Measurements from ENCODE around the gene CPE. TPM values are rescaled to one million over a fixed set of nuclear protein-coding genes. Genes with fewer than 3 reads are reported as not detected.

Gene CPE
- total RNA-seq, 1 experiment from 2014 or later, result 0.92 TPM

DNA sequence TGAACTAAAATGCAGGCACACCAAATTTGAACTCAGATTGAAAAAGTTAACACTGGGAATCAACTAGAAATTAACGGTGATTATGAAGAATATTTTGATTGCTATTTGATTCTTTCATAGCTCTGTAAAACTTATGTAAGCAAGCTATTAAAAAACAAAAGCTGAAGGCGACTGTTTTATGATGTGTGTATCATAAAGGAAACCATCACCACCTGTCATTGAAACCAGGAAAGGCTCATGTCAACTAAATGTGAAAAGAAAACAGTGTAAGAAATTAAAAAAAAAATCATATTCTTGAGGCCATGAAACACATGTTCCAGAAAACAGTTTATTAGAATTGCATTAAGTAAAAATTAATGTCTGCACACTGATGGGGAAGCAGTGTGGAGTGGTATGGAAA lies 24.2 kb downstream of the CPE start:
- no peaks in the 10 kb centered on the region for H3K36me3 ChIP-seq (ENCODE audit: control insufficient read depth, insufficient read depth, low read length)
- in situ Hi-C loops (cut with HindIII; ENCODE audit: low pct_unique_long_range_greater_than_20kb, low sequenced_read_pairs), result no loop called here
- no peaks in the 10 kb centered on the region for H3K27me3 ChIP-seq (ENCODE audit: control insufficient read depth, insufficient read depth, low read length)
- H3K4me1 ChIP-seq (ENCODE audit: control insufficient read depth, insufficient read depth, low read length), result no peaks in the 10 kb centered on the region
- no TSS peak for BruUV-seq (replicated peaks)
- no peak for DNase-seq (ENCODE audit: low read depth, low spot score)
- ChIA-PET POLR2A (no interaction called here), CTCF (interaction anchor here (0.7 kb wide), 1 partner anchor 17 kb away, joined by 3 read pairs; no protein-coding TSS in a partner anchor)
- ATAC-seq, result no peak
- TF ChIP-seq SIN3A (IDR thresholded peaks at IDR 0.05; ENCODE audit: borderline replicate concordance, insufficient read depth, low read depth, low read length) (no peak), POLR2AphosphoS5 (IDR thresholded peaks at IDR 0.05; ENCODE audit: low read depth, low read length) (no peak), CTCF (IDR thresholded peaks at IDR 0.05) (no peak)
- TF ChIP-seq, protein P1, sequence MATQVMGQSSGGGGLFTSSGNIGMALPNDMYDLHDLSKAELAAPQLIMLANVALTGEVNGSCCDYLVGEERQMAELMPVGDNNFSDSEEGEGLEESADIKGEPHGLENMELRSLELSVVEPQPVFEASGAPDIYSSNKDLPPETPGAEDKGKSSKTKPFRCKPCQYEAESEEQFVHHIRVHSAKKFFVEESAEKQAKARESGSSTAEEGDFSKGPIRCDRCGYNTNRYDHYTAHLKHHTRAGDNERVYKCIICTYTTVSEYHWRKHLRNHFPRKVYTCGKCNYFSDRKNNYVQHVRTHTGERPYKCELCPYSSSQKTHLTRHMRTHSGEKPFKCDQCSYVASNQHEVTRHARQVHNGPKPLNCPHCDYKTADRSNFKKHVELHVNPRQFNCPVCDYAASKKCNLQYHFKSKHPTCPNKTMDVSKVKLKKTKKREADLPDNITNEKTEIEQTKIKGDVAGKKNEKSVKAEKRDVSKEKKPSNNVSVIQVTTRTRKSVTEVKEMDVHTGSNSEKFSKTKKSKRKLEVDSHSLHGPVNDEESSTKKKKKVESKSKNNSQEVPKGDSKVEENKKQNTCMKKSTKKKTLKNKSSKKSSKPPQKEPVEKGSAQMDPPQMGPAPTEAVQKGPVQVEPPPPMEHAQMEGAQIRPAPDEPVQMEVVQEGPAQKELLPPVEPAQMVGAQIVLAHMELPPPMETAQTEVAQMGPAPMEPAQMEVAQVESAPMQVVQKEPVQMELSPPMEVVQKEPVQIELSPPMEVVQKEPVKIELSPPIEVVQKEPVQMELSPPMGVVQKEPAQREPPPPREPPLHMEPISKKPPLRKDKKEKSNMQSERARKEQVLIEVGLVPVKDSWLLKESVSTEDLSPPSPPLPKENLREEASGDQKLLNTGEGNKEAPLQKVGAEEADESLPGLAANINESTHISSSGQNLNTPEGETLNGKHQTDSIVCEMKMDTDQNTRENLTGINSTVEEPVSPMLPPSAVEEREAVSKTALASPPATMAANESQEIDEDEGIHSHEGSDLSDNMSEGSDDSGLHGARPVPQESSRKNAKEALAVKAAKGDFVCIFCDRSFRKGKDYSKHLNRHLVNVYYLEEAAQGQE (IDR thresholded peaks at IDR 0.05; ENCODE audit: insufficient read depth in 1 of 2, low read depth in 2 of 2, low read length in 1 of 2), result no peak
- no peak overlapping the region for H3K4me3 ChIP-seq (ENCODE audit: low read depth in 2 of 2, low read length in 2 of 2)
- intact Hi-C loops (cut with micrococcal nuclease; ENCODE audit: unreplicated experiment), result no loop called here
- H3K9me3 ChIP-seq (ENCODE audit: control insufficient read depth, insufficient read depth, low read depth, low read length), result no peaks in the 10 kb centered on the region
- H3K27ac ChIP-seq (ENCODE audit: low read length), result no peak overlapping the region

GRCh38 chr4:165403637-165404036 lies 24.8 kb downstream of the CPE start:
- no peak for ATAC-seq
- no TSS peak for BruUV-seq (replicated peaks)
- in situ Hi-C loops (cut with HindIII; ENCODE audit: low pct_unique_long_range_greater_than_20kb, low sequenced_read_pairs), result no loop called here
- CTCF ChIA-PET, result interaction anchor here (0.7 kb wide), 1 partner anchor 18 kb away, joined by 3 read pairs; no protein-coding TSS in a partner anchor
- intact Hi-C loops (cut with micrococcal nuclease; ENCODE audit: unreplicated experiment), result no loop called here
- Histone ChIP-seq H3K4me1 (ENCODE audit: control insufficient read depth, insufficient read depth, low read length) (no peaks in the 10 kb centered on the region), H3K4me3 (ENCODE audit: low read depth in 2 of 2, low read length in 2 of 2) (no peak overlapping the region), H3K36me3 (ENCODE audit: control insufficient read depth, insufficient read depth, low read length) (no peaks in the 10 kb centered on the region), H3K27me3 (ENCODE audit: control insufficient read depth, insufficient read depth, low read length) (no peaks in the 10 kb centered on the region), H3K9me3 (ENCODE audit: control insufficient read depth, insufficient read depth, low read depth, low read length) (no peaks in the 10 kb centered on the region), H3K27ac (ENCODE audit: low read length) (no peak overlapping the region)
- TF ChIP-seq, protein P1 (IDR thresholded peaks at IDR 0.05; ENCODE audit: insufficient read depth in 1 of 2, low read depth in 2 of 2, low read length in 1 of 2), result no peak
- TF ChIP-seq CTCF (IDR thresholded peaks at IDR 0.05), result no peak
- POLR2A ChIA-PET, result no interaction called here
- DNase-seq (ENCODE audit: low read depth, low spot score), result no peak

All from Panc1 (cell line).